Astrocyte of the hippocampus (primary cell): ENCODE results near the gene TOGARAM2.
A peak's percentile ranks its signal among the peaks of the same experiment; 100 is the strongest.

Experiments used
- DNase-seq: peaks from one replicate; pipeline ENCODE4 v3.0.0; 2011; ENCODE audit warnings: low read depth, low spot score

Gene TOGARAM2

DNA sequence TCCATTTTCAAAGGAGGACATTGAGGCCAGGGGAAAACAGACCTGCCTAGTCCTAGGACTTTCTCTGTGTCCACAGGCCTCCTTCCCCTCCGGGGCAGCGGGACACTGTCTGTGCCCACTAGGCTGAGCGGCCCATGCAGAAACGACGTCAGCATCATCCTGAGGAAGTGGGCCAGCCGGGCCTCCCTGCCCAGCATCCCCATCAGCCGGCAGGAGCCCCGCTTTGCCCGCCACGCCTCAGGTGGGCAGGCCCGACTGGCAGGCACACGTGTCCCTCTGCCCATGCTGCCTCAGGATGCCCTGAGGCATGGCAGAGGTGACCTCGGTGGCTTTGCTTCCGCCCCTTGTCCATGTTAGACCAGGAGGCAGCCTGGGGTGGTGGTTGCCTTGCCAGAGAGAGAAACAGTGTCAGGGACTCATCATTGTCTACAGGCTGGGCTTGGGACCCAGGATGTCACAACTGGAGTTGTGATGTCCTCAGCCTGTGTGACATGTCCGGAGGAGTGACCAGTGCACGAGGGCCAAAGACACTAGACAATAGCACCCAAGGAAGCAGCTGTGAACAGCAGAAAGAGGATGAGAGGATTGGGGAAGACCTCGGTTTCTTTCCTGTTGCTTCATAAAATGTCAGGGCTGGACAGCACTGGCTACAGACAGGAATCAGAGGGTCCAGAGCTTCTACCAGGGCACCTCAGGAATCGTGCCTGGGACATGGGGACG lies 36.8 kb downstream of the TOGARAM2 start:
- DNase-seq: no peak

DNA sequence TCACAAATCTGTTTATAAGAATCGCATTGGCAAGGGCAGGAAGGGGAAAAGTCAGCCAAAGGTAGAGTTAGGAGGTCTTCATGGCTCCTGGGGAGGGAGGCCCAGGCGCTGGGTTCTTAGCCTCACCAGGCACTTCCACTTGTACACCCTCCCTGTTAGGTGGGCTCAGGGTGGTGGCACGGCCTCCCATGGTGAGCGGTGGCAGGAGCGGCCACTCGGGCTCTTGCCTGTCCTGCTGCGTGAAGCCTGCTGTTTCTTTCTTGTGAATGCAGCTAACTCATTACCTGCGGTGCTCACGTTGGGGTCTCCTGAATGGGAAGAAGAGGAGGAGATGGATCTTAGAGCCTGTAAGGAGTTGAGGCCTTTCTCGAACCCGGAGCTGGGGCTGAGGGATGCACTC lies 40.8 kb downstream of the TOGARAM2 start:
- no peak for DNase-seq

DNA sequence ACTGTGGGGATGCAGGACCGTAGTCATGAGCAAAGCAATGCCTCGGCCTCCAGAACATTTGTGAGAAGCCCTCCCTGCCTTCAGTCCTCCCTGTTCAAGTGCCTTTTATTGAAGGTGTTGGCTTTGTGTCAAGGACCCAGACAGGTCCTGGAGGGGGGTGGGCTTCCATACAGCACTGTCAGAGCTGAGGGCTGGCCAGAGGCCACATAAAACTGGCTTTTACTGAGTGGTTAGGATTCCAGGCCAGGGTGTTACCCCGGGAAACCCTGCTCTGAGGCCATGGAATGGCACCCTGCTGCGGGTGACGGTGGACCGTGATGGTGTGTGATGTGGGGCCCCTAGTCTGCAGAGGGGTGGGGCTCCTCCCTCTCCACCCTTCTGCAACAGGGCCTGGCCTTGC lies 41.6 kb downstream of the TOGARAM2 start:
- DNase-seq: peak; percentile 88

DNA sequence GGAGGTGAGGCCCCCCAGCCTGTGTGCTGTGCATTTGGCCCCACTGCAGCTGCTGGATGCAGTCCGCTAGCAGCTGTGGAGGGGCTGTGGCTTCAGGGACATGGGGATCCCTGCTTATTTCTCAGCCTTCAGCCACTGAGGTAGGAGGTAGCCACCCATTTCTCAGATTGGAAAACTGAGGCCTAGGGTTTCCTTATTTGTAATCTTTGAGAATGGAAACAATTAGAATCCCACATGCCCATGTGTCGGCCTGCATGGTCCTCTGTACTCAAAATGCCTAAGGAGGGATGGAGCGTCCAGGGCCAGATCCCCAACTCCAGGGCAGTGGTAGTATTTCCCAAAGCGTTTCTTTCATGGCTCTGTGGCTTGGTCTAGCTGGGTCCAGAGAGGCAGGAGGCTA lies 42.1 kb downstream of the TOGARAM2 start:
- no peak for DNase-seq

DNA sequence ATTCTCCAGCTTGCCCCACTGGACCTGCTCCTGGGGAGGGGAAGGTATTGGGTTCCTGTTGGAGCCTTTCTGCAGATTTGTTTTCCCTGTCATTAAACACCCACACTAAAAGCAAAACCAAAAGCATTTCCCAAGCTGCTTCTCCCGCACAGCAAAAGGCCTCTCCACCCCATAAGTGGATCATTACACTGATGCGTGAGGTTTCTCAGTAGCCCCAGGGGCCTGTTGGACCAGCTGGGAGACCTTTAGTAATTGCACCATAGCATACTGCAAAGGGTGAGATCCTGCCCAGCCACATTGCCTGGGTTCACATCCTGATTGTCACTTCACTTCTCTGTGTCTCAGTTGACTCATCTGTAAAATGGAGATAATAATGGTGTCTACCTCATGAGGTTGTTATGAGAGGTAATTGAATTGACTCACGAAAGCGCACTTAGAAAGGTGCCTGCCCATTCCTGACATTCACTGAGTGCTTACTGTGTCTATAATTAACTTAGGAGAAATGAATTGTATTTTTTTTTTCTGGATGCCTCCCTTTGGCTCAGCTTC lies 43.9 kb downstream of the TOGARAM2 start:
- no peak for DNase-seq

DNA sequence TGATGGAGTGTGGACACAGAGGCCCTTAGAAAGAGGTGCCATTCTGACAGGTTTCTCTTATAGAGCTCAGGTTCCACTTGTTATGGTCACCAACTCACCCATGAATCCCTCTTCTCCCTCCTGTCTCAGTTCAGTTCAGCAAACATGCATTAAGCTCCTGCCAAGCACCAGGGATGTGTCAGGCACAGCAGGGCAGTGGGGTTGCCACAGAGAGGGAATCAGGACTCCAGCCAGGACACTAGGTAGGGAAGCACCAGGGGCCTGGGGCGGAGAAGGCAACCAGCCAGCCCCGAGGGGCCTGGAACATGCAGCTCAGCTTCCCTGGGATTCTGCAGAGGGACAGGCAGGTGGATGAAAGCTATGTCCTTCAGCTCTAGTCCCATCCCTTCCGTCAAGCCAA lies 44.6 kb downstream of the TOGARAM2 start:
- no peak for DNase-seq

DNA sequence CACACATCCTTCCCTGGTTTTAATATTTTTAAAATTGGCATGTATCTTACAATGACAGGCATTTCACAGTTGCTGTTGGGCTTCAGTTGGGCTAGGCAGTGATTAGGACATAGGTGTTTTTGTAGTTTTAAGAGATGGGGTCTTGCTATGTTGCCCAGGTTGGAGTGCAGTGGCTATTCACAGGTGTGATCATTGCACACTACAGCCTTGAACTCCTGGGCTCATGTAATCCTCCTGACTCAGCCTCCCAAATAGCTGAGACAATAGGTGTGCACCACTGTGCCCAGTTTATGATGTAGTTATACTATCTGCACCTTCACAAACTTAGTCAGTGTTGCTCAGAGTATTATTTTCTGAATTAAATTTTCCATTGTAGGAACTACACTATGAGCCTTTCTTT lies 49.9 kb downstream of the TOGARAM2 start:
- DNase-seq: no peak

DNA sequence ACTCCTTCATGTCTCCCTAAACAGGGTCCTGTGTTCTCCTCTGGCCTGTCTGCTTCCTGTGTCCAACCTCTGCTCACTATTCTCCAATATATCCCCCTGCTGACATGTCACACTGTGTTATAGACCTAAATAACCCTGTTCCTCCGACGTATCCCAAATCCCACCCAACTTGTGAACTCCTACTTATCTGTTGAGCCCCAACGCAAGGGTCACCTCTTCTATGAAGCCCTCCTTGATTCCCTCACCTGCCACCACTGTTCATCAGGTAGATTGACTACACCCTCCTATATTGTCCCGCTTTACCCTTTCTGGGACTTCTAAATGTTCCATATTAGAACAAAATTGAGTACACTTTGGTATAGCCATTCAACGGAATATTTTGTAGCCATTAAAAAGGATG lies 51.1 kb downstream of the TOGARAM2 start:
- no peak for DNase-seq

DNA sequence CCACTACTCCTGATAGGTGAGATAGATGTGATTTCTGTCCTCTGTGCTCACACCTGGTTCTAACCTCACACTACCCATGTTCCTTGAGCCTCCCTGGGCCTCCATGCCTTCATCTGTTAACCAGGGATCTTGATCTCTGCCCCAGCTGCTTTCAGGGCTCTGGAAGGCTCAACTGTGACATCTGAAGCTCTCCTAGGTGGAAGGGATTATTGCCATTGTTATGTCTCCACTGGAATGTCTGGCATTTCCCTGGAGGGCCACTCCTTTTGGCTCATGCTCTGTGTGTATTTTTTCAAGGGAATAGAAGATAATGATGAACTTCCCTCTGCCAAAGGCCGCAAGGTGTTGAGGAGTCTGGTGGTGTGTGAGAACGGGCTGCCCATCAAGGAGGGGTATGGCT lies 52.1 kb downstream of the TOGARAM2 start:
- peak; percentile 72 for DNase-seq

DNA sequence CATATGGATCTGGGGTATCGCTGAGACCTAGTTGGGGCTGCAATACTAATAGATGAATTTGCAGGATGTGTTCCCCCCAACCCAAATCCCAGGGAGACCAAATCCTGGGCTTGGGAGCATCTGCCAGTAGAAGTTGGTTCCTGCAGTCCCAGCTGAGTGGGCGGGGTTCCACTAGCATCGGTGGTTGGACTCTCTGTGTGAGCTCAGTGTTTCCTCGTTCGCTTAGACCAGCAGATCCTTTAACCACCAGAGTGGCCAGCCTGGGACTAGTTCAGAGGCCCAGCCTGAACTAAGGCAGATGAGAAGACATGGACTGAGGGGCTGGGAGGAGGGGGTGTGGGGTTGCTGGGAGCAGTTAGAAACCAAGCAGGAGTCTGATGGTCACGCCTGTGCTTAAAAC lies 52.6 kb downstream of the TOGARAM2 start:
- peak; percentile 20 for DNase-seq

DNA sequence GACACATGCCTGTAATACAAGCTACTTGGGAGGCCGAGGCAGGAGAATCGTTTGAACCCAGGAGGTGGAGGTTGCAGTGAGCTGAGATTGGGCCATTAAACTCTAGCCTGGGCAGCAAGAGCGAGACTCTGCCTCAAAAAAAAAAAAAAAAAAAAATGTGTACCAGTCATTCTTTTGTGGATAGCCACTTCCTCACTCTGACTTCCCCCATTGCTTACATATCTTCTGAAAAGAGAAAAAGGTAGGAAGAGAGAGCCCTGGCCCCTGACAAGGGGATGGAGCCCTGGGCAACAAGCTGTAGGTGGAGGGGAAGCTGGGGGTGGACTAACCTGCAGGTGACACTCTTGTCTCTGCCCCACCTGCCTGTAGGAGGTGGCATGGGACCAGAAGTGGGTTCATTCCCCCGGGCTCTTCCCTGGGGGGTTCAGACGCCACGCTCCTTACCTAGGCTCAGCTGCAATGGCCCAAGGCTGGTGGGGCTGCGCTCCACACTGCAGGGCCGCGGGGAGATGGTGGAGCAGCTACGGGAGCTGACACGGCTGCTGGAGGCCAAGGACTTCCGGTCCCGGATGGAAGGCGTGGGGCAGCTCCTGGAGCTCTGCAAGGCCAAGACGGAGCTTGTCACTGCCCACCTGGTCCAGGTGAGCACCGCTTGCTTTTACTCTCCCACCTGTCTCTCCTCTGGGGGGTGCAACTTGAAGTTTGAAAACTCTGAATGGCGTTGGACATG lies 54.1 kb downstream of the TOGARAM2 start:
- no peak for DNase-seq

DNA sequence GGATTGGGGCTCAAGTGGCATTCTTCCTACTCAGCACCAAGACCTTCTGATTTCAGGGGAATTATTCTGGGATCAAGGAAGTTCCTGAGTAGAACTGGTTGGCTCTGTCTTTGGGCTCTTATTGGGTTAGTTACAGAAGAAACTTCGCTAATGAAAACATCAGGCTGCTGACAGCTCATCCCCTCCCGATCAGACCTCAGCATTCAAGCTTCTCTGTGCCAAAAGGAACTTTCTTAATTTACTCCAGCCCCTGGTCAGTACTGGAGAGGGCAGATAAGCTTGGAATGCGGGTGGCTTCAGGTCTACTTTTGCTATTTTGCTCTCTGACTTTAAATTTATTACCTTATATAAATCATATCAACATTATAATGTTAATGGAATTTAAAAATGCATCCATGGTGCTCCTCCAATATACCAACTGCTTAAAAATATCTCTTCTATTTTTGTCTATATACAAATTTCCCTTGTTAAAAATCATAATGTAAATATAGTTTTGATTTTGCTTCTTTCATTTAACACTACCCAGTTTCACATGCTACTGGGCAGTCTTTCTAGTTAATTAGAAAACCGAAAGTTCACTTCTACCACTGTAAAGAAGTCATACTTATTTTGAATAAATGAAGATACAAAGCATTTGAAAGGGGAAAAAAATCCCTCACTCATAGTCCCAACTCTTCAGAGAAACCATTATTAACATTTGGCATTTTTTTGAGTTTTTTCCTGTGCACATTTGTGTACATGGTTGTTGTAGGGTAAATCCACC lies 58.8 kb downstream of the TOGARAM2 start:
- DNase-seq: no peak

DNA sequence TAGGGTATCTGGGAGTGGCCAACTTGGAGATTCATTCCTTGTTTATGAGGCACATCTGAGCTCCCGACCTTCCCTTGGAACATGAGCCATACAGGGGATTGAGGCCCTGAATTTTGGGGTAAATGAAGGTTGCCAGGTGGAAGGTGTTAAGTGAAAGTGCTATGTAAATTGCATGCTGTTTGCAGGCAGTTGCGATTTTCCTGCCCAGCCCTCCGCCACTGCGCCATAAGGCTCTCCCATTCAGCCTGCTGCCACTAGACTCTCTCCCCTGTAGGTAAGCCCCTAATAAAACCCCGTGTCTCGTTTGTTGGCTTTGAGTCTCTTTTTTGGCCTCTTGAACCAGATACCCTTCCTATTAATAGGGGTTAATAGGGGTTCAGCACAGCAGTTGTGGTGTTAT lies 59.5 kb downstream of the TOGARAM2 start:
- no peak for DNase-seq

DNA sequence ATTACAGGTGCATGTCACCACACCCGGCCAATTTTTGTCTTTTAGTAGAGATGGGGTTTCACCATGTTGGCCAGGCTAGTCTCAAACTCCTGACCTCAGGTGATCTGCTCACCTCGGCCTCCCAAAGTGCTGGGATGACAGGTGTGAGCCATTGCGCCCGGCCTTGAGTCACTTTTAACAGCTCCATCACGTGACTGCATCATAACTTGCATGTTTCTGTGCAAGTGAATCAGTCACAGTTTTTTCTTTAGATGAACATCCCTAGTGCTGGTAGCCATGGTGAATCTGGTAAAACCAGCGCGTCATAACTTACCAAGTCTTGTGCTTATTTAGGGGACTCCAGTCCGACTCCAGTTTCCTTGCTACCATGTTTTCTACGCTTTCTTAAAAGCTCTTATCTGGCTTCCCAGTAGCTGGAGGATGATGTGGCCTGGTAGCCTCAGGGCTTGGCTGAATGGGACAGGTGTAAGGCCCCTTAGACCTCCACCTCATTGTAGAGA lies 60.1 kb downstream of the TOGARAM2 start:
- DNase-seq: no peak

DNA sequence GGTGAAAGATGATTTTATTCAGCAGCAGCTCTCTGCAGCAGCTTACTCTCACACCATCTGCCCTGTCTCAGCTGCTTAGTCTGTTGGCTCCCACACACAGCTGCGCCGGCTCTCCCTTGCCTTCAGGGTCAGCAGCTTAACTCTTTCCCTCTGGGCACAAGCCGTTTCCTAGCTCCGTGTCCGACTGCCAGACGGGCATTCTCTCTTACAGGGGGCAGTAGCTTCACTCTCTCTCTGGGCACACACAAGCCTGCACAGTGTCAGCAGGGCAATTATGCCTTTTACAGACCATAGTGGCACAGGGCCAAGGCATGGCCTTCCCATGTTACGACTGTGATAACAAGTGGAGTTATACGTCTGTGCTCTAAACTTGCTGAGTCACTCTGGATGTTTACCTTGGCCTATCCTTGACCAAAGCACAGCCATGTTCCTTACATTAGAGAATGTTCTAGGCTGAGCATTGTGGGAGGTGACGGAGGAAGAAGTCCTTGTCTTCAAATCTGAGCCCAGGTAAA lies 61.5 kb downstream of the TOGARAM2 start:
- no peak for DNase-seq

DNA sequence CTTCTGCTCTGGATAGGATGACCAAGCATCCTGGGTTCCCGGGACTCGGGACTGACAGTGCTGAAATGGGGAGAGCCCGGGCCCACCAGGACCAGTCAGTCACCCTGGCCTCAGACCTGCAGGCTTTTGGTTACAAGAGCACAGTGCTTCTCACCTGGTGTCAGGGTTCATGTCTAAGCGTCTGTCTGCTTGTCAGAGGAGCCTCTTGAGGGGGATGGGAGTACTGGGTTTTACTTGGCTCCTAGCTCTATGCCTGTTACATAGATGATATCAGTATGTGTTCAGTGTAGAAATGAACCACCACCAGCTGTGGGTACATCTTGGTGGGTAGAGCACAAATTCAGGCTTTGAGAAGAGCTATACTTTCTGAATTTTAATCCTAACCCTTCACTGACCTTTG lies 63.4 kb downstream of the TOGARAM2 start:
- no peak for DNase-seq

DNA sequence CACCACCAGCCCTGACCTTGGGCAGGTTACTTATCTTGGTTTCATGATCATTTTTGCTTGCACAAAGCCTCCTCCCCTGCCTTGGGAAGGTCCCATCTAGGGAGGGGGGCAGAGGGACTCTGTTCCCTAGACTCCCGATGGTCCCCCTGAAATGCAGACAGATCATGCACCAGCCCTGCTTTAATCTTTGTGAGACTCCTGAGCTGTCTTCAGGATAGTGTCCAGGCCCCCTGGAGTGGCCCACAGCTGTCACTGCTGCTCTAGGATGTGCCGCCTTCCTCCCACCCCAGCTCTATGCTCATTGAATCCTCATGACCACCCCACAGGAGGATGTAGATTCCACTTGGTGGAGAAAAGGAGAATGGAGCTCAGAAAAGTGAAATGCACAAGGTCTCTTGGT lies 65.2 kb downstream of the TOGARAM2 start:
- DNase-seq: no peak

DNA sequence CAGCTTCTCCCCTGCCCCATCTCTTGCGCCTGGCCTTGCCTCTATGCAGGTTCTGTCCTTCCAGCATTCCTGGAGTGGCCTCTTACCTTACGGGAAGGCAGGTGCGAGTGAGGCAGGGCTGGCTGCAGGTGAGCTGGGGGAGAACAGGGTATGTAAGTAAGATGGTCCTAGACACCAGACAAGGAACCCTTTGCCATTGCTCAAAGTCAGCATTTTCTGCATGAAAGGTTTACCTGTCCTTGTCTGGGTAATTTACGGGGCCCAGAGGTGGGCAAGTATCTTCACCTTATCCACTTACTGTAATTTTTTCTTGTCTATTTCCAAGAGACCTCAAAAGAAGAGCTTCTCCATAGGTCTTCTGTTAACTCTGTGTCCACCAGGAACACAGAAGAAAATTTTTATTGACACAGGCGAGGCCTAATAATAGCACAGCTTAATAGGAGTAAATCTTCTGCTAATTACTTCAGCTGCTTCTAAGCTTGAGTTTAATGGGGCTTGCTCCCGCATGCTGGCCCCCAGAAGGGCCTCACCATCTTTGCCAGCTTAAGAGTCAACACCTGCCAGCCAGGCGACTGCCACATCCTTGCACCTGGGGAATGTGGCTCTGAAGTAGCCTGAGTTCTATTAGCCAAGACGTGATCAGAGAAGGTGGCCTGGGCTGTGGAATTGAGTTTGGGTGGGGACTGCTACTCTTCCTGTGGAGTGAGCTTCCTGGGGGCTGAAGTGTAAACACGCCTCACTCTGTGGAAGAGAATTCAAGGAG lies 66.2 kb downstream of the TOGARAM2 start:
- no peak for DNase-seq

DNA sequence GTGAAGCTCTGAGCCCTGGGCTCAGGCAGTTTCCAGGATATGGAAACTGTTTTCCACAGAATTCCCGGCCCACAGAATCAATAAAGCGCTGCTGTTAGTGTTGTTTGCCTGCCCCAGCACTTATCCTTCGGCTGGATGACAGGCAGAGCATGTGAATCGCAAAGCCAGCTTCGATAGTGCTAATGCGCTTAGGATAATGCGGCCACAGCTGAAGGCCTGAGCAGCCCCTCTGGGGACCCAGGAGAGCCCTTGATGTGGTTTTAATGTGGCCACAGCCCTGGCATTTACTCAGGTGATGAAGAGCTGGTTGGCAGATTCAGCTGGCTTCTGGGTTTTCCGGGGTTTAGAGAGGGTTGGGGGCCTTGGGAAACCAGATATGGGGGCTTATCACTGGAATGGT lies 69.5 kb downstream of the TOGARAM2 start:
- no peak for DNase-seq

DNA sequence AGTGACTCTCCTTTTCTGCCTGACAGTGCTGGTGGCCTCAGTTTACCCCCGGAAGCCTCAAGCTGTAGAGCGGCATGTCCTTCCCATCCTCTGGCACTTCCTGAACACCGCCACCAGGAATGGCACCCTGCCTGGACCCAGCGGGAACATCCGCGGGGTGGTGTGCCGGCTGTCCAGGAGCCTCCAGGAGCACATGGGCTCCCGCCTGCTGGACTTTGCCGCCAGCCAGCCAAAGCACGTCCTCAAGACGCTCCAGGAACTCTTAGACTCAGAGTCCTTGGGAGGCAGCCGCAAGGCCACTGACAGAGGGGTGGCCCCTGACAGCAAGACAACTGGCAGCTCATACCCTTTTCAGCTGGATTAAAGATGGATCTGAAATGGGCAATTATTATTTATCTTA lies 70.6 kb downstream of the TOGARAM2 start:
- DNase-seq: no peak

DNA sequence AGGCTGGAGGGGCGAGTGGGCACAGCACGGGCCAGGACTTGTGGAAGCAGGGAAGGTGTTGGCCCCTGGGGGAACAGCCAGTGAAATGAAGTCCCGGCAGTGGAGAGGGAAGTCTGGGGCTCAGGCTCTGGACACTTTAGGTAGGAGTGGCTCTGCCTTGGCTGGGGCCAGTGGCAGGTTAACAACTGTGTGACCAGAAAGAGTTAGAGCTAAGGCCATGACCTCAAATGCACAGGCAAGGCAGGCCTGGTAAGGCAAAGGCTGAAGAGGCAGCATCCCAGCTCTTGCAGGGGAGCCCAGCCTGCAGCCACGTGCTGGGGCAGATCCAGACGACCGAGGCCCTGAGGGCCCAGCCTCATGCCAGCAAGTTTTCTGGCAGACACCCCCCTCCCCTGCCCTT lies 71.7 kb downstream of the TOGARAM2 start:
- no peak for DNase-seq
